ENCODE results near the gene RARB.

DNA sequence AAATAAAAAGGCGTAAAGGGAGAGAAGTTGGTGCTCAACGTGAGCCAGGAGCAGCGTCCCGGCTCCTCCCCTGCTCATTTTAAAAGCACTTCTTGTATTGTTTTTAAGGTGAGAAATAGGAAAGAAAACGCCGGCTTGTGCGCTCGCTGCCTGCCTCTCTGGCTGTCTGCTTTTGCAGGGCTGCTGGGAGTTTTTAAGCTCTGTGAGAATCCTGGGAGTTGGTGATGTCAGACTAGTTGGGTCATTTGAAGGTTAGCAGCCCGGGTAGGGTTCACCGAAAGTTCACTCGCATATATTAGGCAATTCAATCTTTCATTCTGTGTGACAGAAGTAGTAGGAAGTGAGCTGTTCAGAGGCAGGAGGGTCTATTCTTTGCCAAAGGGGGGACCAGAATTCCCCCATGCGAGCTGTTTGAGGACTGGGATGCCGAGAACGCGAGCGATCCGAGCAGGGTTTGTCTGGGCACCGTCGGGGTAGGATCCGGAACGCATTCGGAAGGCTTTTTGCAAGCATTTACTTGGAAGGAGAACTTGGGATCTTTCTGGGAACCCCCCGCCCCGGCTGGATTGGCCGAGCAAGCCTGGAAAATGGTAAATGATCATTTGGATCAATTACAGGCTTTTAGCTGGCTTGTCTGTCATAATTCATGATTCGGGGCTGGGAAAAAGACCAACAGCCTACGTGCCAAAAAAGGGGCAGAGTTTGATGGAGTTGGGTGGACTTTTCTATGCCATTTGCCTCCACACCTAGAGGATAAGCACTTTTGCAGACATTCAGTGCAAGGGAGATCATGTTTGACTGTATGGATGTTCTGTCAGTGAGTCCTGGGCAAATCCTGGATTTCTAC is at the start of gene RARB:
- TF ChIP-seq, protein P1, sequence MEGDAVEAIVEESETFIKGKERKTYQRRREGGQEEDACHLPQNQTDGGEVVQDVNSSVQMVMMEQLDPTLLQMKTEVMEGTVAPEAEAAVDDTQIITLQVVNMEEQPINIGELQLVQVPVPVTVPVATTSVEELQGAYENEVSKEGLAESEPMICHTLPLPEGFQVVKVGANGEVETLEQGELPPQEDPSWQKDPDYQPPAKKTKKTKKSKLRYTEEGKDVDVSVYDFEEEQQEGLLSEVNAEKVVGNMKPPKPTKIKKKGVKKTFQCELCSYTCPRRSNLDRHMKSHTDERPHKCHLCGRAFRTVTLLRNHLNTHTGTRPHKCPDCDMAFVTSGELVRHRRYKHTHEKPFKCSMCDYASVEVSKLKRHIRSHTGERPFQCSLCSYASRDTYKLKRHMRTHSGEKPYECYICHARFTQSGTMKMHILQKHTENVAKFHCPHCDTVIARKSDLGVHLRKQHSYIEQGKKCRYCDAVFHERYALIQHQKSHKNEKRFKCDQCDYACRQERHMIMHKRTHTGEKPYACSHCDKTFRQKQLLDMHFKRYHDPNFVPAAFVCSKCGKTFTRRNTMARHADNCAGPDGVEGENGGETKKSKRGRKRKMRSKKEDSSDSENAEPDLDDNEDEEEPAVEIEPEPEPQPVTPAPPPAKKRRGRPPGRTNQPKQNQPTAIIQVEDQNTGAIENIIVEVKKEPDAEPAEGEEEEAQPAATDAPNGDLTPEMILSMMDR (IDR thresholded peaks at IDR 0.05; ENCODE audit: poor library complexity, severe bottlenecking), result no peak
- no peak for TF ChIP-seq EZH2 (IDR thresholded peaks at IDR 0.05; ENCODE audit: borderline replicate concordance, insufficient read depth, low read length, poor library complexity, severe bottlenecking)
- no peak for TF ChIP-seq EP300 (conservative IDR thresholded peaks at IDR 0.05; ENCODE audit: poor library complexity, severe bottlenecking)
- TF ChIP-seq POLR2AphosphoS5 (IDR thresholded peaks at IDR 0.05), result peak; percentile 75
- TF ChIP-seq RAD21 (conservative IDR thresholded peaks at IDR 0.05), result peak; percentile 37
- peak; percentile 60 for TF ChIP-seq TAF1 (IDR thresholded peaks at IDR 0.05; ENCODE audit: low read depth)
- no peak for TF ChIP-seq SMC3 (conservative IDR thresholded peaks at IDR 0.05; ENCODE audit: poor library complexity)
- TF ChIP-seq, protein P2, sequence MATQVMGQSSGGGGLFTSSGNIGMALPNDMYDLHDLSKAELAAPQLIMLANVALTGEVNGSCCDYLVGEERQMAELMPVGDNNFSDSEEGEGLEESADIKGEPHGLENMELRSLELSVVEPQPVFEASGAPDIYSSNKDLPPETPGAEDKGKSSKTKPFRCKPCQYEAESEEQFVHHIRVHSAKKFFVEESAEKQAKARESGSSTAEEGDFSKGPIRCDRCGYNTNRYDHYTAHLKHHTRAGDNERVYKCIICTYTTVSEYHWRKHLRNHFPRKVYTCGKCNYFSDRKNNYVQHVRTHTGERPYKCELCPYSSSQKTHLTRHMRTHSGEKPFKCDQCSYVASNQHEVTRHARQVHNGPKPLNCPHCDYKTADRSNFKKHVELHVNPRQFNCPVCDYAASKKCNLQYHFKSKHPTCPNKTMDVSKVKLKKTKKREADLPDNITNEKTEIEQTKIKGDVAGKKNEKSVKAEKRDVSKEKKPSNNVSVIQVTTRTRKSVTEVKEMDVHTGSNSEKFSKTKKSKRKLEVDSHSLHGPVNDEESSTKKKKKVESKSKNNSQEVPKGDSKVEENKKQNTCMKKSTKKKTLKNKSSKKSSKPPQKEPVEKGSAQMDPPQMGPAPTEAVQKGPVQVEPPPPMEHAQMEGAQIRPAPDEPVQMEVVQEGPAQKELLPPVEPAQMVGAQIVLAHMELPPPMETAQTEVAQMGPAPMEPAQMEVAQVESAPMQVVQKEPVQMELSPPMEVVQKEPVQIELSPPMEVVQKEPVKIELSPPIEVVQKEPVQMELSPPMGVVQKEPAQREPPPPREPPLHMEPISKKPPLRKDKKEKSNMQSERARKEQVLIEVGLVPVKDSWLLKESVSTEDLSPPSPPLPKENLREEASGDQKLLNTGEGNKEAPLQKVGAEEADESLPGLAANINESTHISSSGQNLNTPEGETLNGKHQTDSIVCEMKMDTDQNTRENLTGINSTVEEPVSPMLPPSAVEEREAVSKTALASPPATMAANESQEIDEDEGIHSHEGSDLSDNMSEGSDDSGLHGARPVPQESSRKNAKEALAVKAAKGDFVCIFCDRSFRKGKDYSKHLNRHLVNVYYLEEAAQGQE (IDR thresholded peaks at IDR 0.05; ENCODE audit: borderline replicate concordance), result peak; percentile 19

Measured in neural cell (in vitro differentiated cells).